Measurements from ENCODE around the gene GSTM1.

GRCh38 chr1:109661391-109661790 lies 26.2 kb upstream of the GSTM1 start:
- no peak for TF ChIP-seq CTCF (IDR thresholded peaks at IDR 0.05)
- TF ChIP-seq POLR2A (IDR thresholded peaks at IDR 0.05): no peak
